HepG2 (cell line): ENCODE measurements around the gene HLCS. TPM values are rescaled to one million over a fixed set of nuclear protein-coding genes. Genes with fewer than 3 reads are reported as not detected.

Experiments used
- ATAC-seq: fragments of 200-7000 bp; cut with Tn5 transposase; 3 replicates; pipeline ENCODE4 v1.9.1; 2020; ENCODE audit warnings: mild to moderate bottlenecking, moderate library complexity
- BruUV-seq: library from RNA; stranded (reverse); fragments of 400-500 nt; replicated peaks from 2 replicates; lab custom pipeline; 2021; lab: Mats Ljungman, UMichigan
- CTCF ChIA-PET: fragments of 300-600 bp; formaldehyde crosslinking; extraction: SDS; loops from one replicate; lab custom pipeline; 2021; ENCODE audit warnings: low total read pairs, inconsistent platforms, low intra/inter-chr PET ratio; lab: Yijun Ruan, JAX
- POLR2A ChIA-PET: fragments of 350-600 bp; sonication (Branson Sonifier 250); formaldehyde crosslinking; loops from one replicate; lab custom pipeline; 2020; ENCODE audit warnings: antibody characterized with exemption, inconsistent platforms; lab: Yijun Ruan, JAX
- DNase-seq: peaks from one replicate; pipeline ENCODE4 v3.0.0-alpha.2; 2015; ENCODE audit warnings: low spot score
- FAIRE-seq: peaks from 3 replicates; lab custom pipeline; 2011; peaks lifted over from hg19 to GRCh38; lab: Jason Lieb, UNC
- H2AFZ ChIP-seq: one replicate; pipeline ENCODE4 v1.6.1; 2011; ENCODE audit warnings: low read length, inconsistent platforms
- H3K27ac ChIP-seq: fragments of 300-600 bp; 3 replicates; pipeline ENCODE4 v1.8.0; 2011; ENCODE audit warnings: mixed run types, mild to moderate bottlenecking, mixed read lengths, low read length, inconsistent platforms; ENCODE audit not compliant: insufficient read depth; ENCODE audit errors: extremely low read length
- H3K27me3 ChIP-seq, 2 experiments: fragments of 200-600 bp in 1 of 2; 2 replicates in 1 of 2; 3 replicates in 1 of 2; pipeline versions ENCODE4 v1.6.0 to v1.8.0; 2011; ENCODE audit warnings: low read length in 2 of 2, mild to moderate bottlenecking in 2 of 2, moderate library complexity in 2 of 2, inconsistent platforms in 1 of 2; ENCODE audit not compliant: insufficient read depth in 2 of 2, control insufficient read depth in 1 of 2
- H3K36me3 ChIP-seq, 2 experiments: fragments of 200-600 bp in 1 of 2; replicated peaks in 1 of 2; 2 replicates in 1 of 2; 3 replicates in 1 of 2; pipeline versions ENCODE4 v1.5.1 to v1.8.0; 2011; ENCODE audit warnings: low read length in 2 of 2, inconsistent platforms in 1 of 2; ENCODE audit not compliant: insufficient read depth in 2 of 2, control insufficient read depth in 1 of 2
- H3K4me1 ChIP-seq: 2 replicates; pipeline ENCODE4 v1.5.1; 2012; ENCODE audit warnings: low read length, inconsistent platforms; ENCODE audit not compliant: insufficient read depth
- H3K4me2 ChIP-seq: 2 replicates; pipeline ENCODE4 v1.6.0; 2011; ENCODE audit warnings: low read depth, low read length, inconsistent platforms
- H3K4me3 ChIP-seq, 3 experiments: fragments of 200-600 bp in 1 of 3; sonication (generic), shearing (Covaris generic) in 1 of 3; replicated peaks in 1 of 3; 2 replicates each; pipeline ENCODE4 v1.5.1; 2011 to 2016; ENCODE audit warnings: low read length in 3 of 3, inconsistent platforms in 2 of 3, low read depth in 2 of 3, mild to moderate bottlenecking in 2 of 3, control low read depth in 1 of 3, mixed read lengths in 1 of 3; ENCODE audit not compliant: insufficient read depth in 1 of 3
- H3K79me2 ChIP-seq: one replicate; pipeline ENCODE4 v1.6.1; 2011; ENCODE audit warnings: low read length, inconsistent platforms; ENCODE audit not compliant: insufficient read depth
- H3K9ac ChIP-seq: 2 replicates; pipeline ENCODE4 v1.6.0; 2011; ENCODE audit warnings: mild to moderate bottlenecking, low read depth, low read length, inconsistent platforms; ENCODE audit not compliant: insufficient read depth
- H3K9me3 ChIP-seq: 2 replicates; pipeline ENCODE4 v1.5.1; 2012; ENCODE audit warnings: mild to moderate bottlenecking, low read length
- H4K20me1 ChIP-seq: 2 replicates; pipeline ENCODE4 v1.6.0; 2011; ENCODE audit warnings: inconsistent platforms, mild to moderate bottlenecking, low read length, moderate library complexity; ENCODE audit not compliant: insufficient read depth
- ARNT ChIP-seq: fragments of 450-650 bp; IDR thresholded peaks from 2 replicates; pipeline ENCODE4 v1.6.1; 2017
- HES4 ChIP-seq: sonication (generic); formaldehyde crosslinking; IDR thresholded peaks from 2 replicates; pipeline ENCODE4 v1.9.0; 2021; ENCODE audit warnings: mild to moderate bottlenecking, missing genetic modification reagents, borderline replicate concordance
- SAP130 ChIP-seq: IDR thresholded peaks from 2 replicates; pipeline ENCODE4 v1.6.1; 2016; ENCODE audit warnings: low read depth
- ZBTB38 ChIP-seq: sonication (generic); formaldehyde crosslinking; IDR thresholded peaks from 2 replicates; pipeline ENCODE4 v1.5.1; 2020; ENCODE audit warnings: mild to moderate bottlenecking, missing genetic modification reagents
- ZC3H13 ChIP-seq: sonication (generic); formaldehyde crosslinking; IDR thresholded peaks from 2 replicates; pipeline ENCODE4 v1.8.1; 2023; ENCODE audit warnings: mild to moderate bottlenecking, missing genetic modification reagents, moderate library complexity
- ZNF33B ChIP-seq: sonication (generic); formaldehyde crosslinking; IDR thresholded peaks from 2 replicates; pipeline ENCODE4 v1.5.1; 2020; ENCODE audit warnings: mild to moderate bottlenecking, missing genetic modification reagents
- ZSCAN22 ChIP-seq: sonication (generic); formaldehyde crosslinking; IDR thresholded peaks from 2 replicates; pipeline ENCODE4 v1.4.0; 2020; ENCODE audit warnings: mild to moderate bottlenecking, missing genetic modification reagents
- ZSCAN29 ChIP-seq: sonication (generic); formaldehyde crosslinking; conservative IDR thresholded peaks from 2 replicates; pipeline ENCODE4 v1.4.0; 2020; ENCODE audit warnings: mild to moderate bottlenecking, missing genetic modification reagents
- WGBS: methylation state at CpG from one replicate; pipeline ENCODE4 v1.1.6; 2017; ENCODE audit warnings: low lambda C conversion rate; 5-methylcytosine and 5-hydroxymethylcytosine counted together
- in situ Hi-C: cut with HindIII; loops from 2 replicates; pipeline ENCODE4 v1.10.0; 2017; ENCODE audit warnings: low pct_unique_long_range_greater_than_20kb; ENCODE audit not compliant: extremely low pct_ligation_motif_present
- intact Hi-C: fragments of 100-400 bp; cut with micrococcal nuclease; formaldehyde crosslinking; loops from one replicate; pipeline ENCODE4 v1.10.0; 2022; ENCODE audit not compliant: unreplicated experiment
- polyA plus RNA-seq, 8 experiments: library from polyadenylated mRNA; depleted of rRNA in 3 of 8; stranded (reverse) in 7 of 8; unstranded in 1 of 8; fragments of >200 nt; fragmentation: Illumina TruSeq in 4 of 8; extraction: Trizol in 4 of 8; gene quantifications; 2 replicates each; pipeline versions ENCODE4 v1.2.1 to v1.2.3, GENCODE V29; 2011 to 2016; ENCODE audit warnings: low read depth in 4 of 8, missing spikeins in 1 of 8, mixed read lengths in 1 of 8; ENCODE audit not compliant: insufficient read depth in 1 of 8
- total RNA-seq, 5 experiments: library from RNA; depleted of rRNA; stranded (reverse); fragments of >200 nt; fragmentation: Illumina TruSeq; extraction: Trizol; gene quantifications; 2 replicates each; pipeline ENCODE4 v1.2.3, GENCODE V29; 2016; ENCODE audit warnings: low read depth in 1 of 5
- TF ChIP-seq, protein P1 (sequence below): sonication (generic); formaldehyde crosslinking; IDR thresholded peaks from 2 replicates; pipeline ENCODE4 v1.4.0; 2020; ENCODE audit warnings: missing genetic modification reagents
- TF ChIP-seq, protein P2 (sequence below): IDR thresholded peaks from 2 replicates; pipeline ENCODE4 v1.6.1; 2016; ENCODE audit warnings: missing compliant biosample characterization, missing genetic modification reagents, borderline replicate concordance
- TF ChIP-seq, protein P3 (sequence below): sonication (generic); formaldehyde crosslinking; IDR thresholded peaks from 2 replicates; pipeline ENCODE4 v1.8.1; 2023; ENCODE audit warnings: missing genetic modification reagents, inconsistent platforms, borderline replicate concordance
- TF ChIP-seq, protein P4 (sequence below), 2 experiments: sonication (generic) in 1 of 2; formaldehyde crosslinking in 1 of 2; IDR thresholded peaks; 2 replicates each; pipeline versions ENCODE4 v1.5.1 to v1.6.1; 2011 to 2020; ENCODE audit warnings: borderline replicate concordance in 1 of 2, low read depth in 1 of 2, low read length in 1 of 2, mild to moderate bottlenecking in 1 of 2, missing genetic modification reagents in 1 of 2, moderate library complexity in 1 of 2

HLCS gene
- total and polyA plus RNA-seq, 2 of the 13 experiments (the other 11 are each of a cell fraction or from before 2014, with no cell fraction given) = 7.9 to 12.3 TPM

- no peak for TF ChIP-seq ZNF33B (CRISPR knock-in tag)
- TF ChIP-seq HES4 (CRISPR knock-in tag) = no peak
- TF ChIP-seq ZBTB38 (CRISPR knock-in tag) = no peak
- no peak for TF ChIP-seq SAP130 (CRISPR knock-in tag)
- TF ChIP-seq, protein P1, sequence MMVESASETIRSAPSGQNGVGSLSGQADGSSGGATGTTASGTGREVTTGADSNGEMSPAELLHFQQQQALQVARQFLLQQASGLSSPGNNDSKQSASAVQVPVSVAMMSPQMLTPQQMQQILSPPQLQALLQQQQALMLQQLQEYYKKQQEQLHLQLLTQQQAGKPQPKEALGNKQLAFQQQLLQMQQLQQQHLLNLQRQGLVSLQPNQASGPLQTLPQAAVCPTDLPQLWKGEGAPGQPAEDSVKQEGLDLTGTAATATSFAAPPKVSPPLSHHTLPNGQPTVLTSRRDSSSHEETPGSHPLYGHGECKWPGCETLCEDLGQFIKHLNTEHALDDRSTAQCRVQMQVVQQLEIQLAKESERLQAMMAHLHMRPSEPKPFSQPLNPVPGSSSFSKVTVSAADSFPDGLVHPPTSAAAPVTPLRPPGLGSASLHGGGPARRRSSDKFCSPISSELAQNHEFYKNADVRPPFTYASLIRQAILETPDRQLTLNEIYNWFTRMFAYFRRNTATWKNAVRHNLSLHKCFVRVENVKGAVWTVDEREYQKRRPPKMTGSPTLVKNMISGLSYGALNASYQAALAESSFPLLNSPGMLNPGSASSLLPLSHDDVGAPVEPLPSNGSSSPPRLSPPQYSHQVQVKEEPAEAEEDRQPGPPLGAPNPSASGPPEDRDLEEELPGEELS (CRISPR knock-in tag) = no peak
- TF ChIP-seq, protein P2, sequence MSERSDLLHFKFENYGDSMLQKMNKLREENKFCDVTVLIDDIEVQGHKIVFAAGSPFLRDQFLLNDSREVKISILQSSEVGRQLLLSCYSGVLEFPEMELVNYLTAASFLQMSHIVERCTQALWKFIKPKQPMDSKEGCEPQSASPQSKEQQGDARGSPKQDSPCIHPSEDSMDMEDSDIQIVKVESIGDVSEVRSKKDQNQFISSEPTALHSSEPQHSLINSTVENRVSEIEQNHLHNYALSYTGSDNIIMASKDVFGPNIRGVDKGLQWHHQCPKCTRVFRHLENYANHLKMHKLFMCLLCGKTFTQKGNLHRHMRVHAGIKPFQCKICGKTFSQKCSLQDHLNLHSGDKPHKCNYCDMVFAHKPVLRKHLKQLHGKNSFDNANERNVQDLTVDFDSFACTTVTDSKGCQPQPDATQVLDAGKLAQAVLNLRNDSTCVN = no peak
- TF ChIP-seq ZSCAN22 (CRISPR knock-in tag) = no peak
Measured at GRCh38 chr21:36945496-36946138, 20.9 kb downstream of the HLCS start (continued).

DNA sequence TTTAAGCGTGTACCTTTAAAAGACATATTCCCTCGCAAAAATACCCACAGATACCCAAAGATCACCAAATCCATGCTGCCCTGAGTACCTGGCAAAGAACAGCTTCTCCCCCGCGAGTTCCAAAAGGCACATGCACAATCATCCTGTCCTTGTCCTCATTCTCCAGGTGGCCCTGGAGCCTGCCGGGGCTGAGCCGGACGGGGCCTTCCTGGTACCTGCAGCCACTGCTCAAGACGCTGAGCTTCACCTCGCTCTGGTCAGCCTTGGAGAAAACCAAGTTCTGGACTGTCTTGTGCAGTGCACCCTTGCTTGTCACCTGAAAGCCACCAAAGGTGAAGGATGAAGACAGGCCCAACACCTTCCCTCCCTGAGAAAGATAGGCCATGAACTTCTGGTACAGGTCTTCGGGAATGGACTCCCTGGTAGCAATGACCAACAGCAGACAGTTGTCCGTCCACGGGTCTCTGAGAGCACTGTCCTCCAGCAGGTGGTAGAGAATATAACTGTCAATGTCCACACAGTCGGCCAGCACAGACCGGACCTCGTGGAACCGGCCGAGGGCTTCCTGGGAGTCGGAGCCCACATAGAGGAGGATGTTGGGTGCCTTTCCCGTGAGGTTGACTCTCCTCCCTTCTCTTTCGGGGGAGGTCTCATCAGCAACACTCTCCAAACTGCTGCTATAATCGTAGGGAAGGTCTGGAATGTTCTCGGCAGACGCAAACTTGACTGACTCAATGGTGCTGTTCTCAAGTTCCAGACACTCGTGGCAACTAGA, 29.9 kb downstream of the HLCS start:
- Histone ChIP-seq H3K79me2 (no peaks in the 10 kb centered on the region), H3K9ac (no peak overlapping the region), H3K36me3 (peaks cover 10 to 37% of the 10 kb centered on the region in 2 experiments; a peak in 4 of 5 replicates), H3K27me3 (no peaks in the 10 kb centered on the region), H4K20me1 (no peaks in the 10 kb centered on the region), H3K4me3 (no peak overlapping the region), H2AFZ (no peak overlapping the region), H3K4me1 (0 out of 2 replicates have a peak, but pooled peaks cover 4% of the 10 kb centered on the region), H3K4me2 (no peak overlapping the region), H3K27ac (no peak overlapping the region), H3K9me3 (no peaks in the 10 kb centered on the region)
- intact Hi-C loops = no loop called here
- ATAC-seq (no peak), DNase-seq (no peak), FAIRE-seq (no peak)
- CTCF ChIA-PET = no interaction called here
- in situ Hi-C loops = no loop called here
- no TSS peak for BruUV-seq
- POLR2A ChIA-PET = no interaction called here
- WGBS = 96% methylated on average over 19 of the region's 24 CpGs
- TF ChIP-seq ZSCAN29 (CRISPR knock-in tag) = no peak
- no peak for TF ChIP-seq ARNT
- TF ChIP-seq, protein P3, sequence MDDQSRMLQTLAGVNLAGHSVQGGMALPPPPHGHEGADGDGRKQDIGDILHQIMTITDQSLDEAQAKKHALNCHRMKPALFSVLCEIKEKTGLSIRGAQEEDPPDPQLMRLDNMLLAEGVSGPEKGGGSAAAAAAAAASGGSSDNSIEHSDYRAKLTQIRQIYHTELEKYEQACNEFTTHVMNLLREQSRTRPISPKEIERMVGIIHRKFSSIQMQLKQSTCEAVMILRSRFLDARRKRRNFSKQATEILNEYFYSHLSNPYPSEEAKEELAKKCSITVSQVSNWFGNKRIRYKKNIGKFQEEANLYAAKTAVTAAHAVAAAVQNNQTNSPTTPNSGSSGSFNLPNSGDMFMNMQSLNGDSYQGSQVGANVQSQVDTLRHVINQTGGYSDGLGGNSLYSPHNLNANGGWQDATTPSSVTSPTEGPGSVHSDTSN (CRISPR knock-in tag) = no peak
- TF ChIP-seq, protein P4, sequence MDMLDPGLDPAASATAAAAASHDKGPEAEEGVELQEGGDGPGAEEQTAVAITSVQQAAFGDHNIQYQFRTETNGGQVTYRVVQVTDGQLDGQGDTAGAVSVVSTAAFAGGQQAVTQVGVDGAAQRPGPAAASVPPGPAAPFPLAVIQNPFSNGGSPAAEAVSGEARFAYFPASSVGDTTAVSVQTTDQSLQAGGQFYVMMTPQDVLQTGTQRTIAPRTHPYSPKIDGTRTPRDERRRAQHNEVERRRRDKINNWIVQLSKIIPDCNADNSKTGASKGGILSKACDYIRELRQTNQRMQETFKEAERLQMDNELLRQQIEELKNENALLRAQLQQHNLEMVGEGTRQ (IDR thresholded peaks at IDR 0.05; ENCODE audit: low read depth, low read length) = no peak
- TF ChIP-seq, protein P4 (CRISPR knock-in tag; IDR thresholded peaks at IDR 0.05; ENCODE audit: borderline replicate concordance) = no peak
- TF ChIP-seq ZC3H13 = no peak
